Keratinocyte (primary cell): ENCODE data around the gene MAPK14.
A peak's percentile ranks its signal among the peaks of the same experiment; 100 is the strongest.

Experiments
- CTCF ChIP-seq, 3 experiments: IDR thresholded peaks in 1 of 3; conservative IDR thresholded peaks in 1 of 3; optimal IDR thresholded peaks in 1 of 3; 2 replicates in 2 of 3; 3 replicates in 1 of 3; pipeline versions ENCODE3 to v1.5.1; 2011; ENCODE audit warnings: low read length in 3 of 3, mild to moderate bottlenecking in 3 of 3, moderate library complexity in 2 of 3, control low read depth in 1 of 3, inconsistent platforms in 1 of 3; ENCODE audit not compliant: insufficient read depth in 2 of 3; ENCODE audit errors: extremely low read depth in 1 of 3
- EZH2 ChIP-seq: IDR thresholded peaks from one replicate; pipeline ENCODE4 v1.6.1; 2012; ENCODE audit warnings: inconsistent platforms, mild to moderate bottlenecking, low read length, moderate library complexity

GRCh38 chr6:36094753-36095496 lies 67.3 kb downstream of the MAPK14 start:
- TF ChIP-seq CTCF (optimal IDR thresholded peaks at IDR 0.05 in 1 of 3, IDR thresholded peaks at IDR 0.05 in 1 of 3, conservative IDR thresholded peaks at IDR 0.05 in 1 of 3; ENCODE audit: extremely low read depth in 1 of 3, insufficient read depth in 2 of 3, low read length in 3 of 3) (peak; percentile 89 to 94 (median 93)), EZH2 (no peak)
